ENCODE results near the gene ZNF282. TPM values are rescaled to one million over a fixed set of nuclear protein-coding genes. Genes with fewer than 3 reads are reported as not detected.
"Not testable (repeated sequence)": the region's sequence is repeated elsewhere in the genome, so short reads cannot be mapped to it uniquely, and the experiment has no call there.

ZNF282 gene
- total RNA-seq, 4 donors from 2014 or later: 18.3 to 40.8 (median 22.2) TPM

GRCh38 chr7:149225106-149225505 is 29.8 kb downstream of the ZNF282 start:
- in situ Hi-C loops (cut with MboI; ENCODE audit: low pct_ligation_motif_present in 1 of 4, low pct_unique_long_range_greater_than_20kb in 1 of 4, low sequenced_read_pairs in 3 of 4) (no loop called here), intact Hi-C loops (cut with DNase I; ENCODE audit: low total_unique reads) (no loop called here)
- DNase-seq: no peak
- H3K9me3 ChIP-seq: no peaks in the 10 kb centered on the region
- H3K36me3 ChIP-seq: peaks cover 0 to 12% (median 6%) of the 10 kb centered on the region in 4 donors
- H3K4me3 ChIP-seq: no peak overlapping the region
- H3K4me1 ChIP-seq: peaks cover 0 to 3% (median 0%) of the 10 kb centered on the region in 4 donors
- 93 to 100% methylated on average over 2 to 19 of the region's 19 CpGs for WGBS, 2 donors (ENCODE audit: low coverage in 1 of 2)
- TF ChIP-seq POLR2AphosphoS5 (IDR thresholded peaks at IDR 0.05): no peak
- TF ChIP-seq POLR2A (IDR thresholded peaks at IDR 0.05): no peak
- TF ChIP-seq EP300 (IDR thresholded peaks at IDR 0.05; ENCODE audit: low read depth): no peak
- no peak for TF ChIP-seq CTCF (IDR thresholded peaks at IDR 0.05)
- H3K27ac ChIP-seq: no peak overlapping the region
- no peaks in the 10 kb centered on the region for H3K27me3 ChIP-seq

- DNase-seq: no peak
- Histone ChIP-seq H3K27ac (no peak overlapping the region), H3K4me3 (no peak overlapping the region), H3K9me3 (no peaks in the 10 kb centered on the region), H3K4me1 (peaks cover 0 to 3% (median 0%) of the 10 kb centered on the region in 4 donors), H3K27me3 (no peaks in the 10 kb centered on the region), H3K36me3 (peaks cover 0 to 9% (median 3%) of the 10 kb centered on the region in 4 donors)
- 93% methylated on average over 22 of the region's 22 CpGs; no CpG with 5 or more reads in 1 of the 2 donors for WGBS, 2 donors (ENCODE audit: low coverage in 1 of 2)
- in situ Hi-C loops (cut with MboI; ENCODE audit: low pct_ligation_motif_present in 1 of 4, low pct_unique_long_range_greater_than_20kb in 1 of 4, low sequenced_read_pairs in 3 of 4): no loop called here
- TF ChIP-seq POLR2A (IDR thresholded peaks at IDR 0.05): no peak
- no peak for TF ChIP-seq CTCF (IDR thresholded peaks at IDR 0.05)
- no peak for TF ChIP-seq EP300 (IDR thresholded peaks at IDR 0.05; ENCODE audit: low read depth)
- TF ChIP-seq POLR2AphosphoS5 (IDR thresholded peaks at IDR 0.05): no peak
- intact Hi-C loops (cut with DNase I; ENCODE audit: low total_unique reads): no loop called here
Measured at GRCh38 chr7:149225656-149226055, 30.3 kb downstream of the ZNF282 start.

- in situ Hi-C loops (cut with MboI; ENCODE audit: low pct_ligation_motif_present in 1 of 4, low pct_unique_long_range_greater_than_20kb in 1 of 4, low sequenced_read_pairs in 3 of 4); H3K36me3 ChIP-seq; H3K27me3 ChIP-seq; H3K4me3 ChIP-seq; H3K27ac ChIP-seq; H3K4me1 ChIP-seq; DNase-seq; intact Hi-C loops (cut with DNase I; ENCODE audit: low total_unique reads); H3K9me3 ChIP-seq: not testable (repeated sequence)
- WGBS, 2 donors (ENCODE audit: low coverage in 1 of 2): 64 to 93% methylated on average over 2 to 17 of the region's 17 CpGs
Measured at GRCh38 chr7:149226366-149226765, 31.0 kb downstream of the ZNF282 start.

- Histone ChIP-seq H3K27ac (no peak overlapping the region), H3K4me1 (peaks cover 0 to 3% (median 0%) of the 10 kb centered on the region in 4 donors), H3K27me3 (no peaks in the 10 kb centered on the region), H3K36me3 (peaks cover 0 to 8% (median 3%) of the 10 kb centered on the region in 4 donors), H3K9me3 (no peaks in the 10 kb centered on the region), H3K4me3 (no peak overlapping the region)
- intact Hi-C loops (cut with DNase I; ENCODE audit: low total_unique reads): no loop called here
- in situ Hi-C loops (cut with MboI; ENCODE audit: low pct_ligation_motif_present in 1 of 4, low pct_unique_long_range_greater_than_20kb in 1 of 4, low sequenced_read_pairs in 3 of 4): no loop called here
- TF ChIP-seq CTCF (IDR thresholded peaks at IDR 0.05): no peak
- TF ChIP-seq EP300 (IDR thresholded peaks at IDR 0.05; ENCODE audit: low read depth): no peak
- TF ChIP-seq POLR2A (IDR thresholded peaks at IDR 0.05): no peak
- no peak for TF ChIP-seq POLR2AphosphoS5 (IDR thresholded peaks at IDR 0.05)
- whole genome bisulfite sequencing, 2 donors (ENCODE audit: low coverage in 1 of 2): 0 to 85% methylated on average over 1 to 6 of the region's 6 CpGs
- no peak for DNase-seq
Measured at GRCh38 chr7:149226840-149227494, 31.6 kb downstream of the ZNF282 start.
